Measurements from ENCODE around the gene RAVER1. TPM values are rescaled to one million over a fixed set of nuclear protein-coding genes. Genes with fewer than 3 reads are reported as not detected.

RAVER1 gene
- total and polyA plus RNA-seq, 2 of the 13 experiments (the other 11 are each of a cell fraction or from before 2014, with no cell fraction given) = 3.6 to 7.9 TPM

DNA sequence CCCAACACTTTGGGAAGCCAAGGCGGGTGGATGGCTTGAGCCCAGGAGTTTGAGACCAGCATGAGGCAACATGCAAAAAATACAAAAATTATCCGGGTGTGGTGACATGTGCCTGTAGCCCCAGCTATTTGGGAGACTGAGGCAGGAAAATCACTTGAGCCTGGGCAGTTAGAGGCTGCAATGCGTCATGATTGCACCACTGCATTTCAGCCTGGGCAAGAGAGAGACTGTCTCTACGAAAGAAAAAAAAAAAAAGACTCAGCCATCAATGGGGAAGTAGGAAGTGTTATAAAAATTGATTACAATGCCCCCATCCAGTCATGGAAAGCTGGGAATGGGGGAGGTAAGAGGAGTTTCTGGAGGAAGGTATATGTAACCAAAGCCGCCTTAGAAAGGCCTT is 41.6 kb upstream of the RAVER1 start:
- 96% methylated on average over 5 of the region's 5 CpGs for WGBS (ENCODE audit: low lambda C conversion rate)
- CTCF ChIA-PET (ENCODE audit: low intra/inter-chr PET ratio, low total read pairs) = no interaction called here
- H3K9ac ChIP-seq (ENCODE audit: insufficient read depth, low read depth, low read length) = no peak overlapping the region
- intact Hi-C loops (cut with micrococcal nuclease; ENCODE audit: unreplicated experiment) (no loop called here), in situ Hi-C loops (cut with HindIII; ENCODE audit: extremely low pct_ligation_motif_present, low pct_unique_long_range_greater_than_20kb) (no loop called here)
- H3K36me3 ChIP-seq (replicated peaks in 1 of 2; ENCODE audit: control insufficient read depth in 1 of 2, insufficient read depth in 2 of 2, low read length in 2 of 2) = peaks cover 5 to 9% of the 10 kb centered on the region in 2 experiments; a peak in 4 of 5 replicates
- BruUV-seq (replicated peaks) = no TSS peak
- H3K9me3 ChIP-seq (ENCODE audit: low read length) = no peaks in the 10 kb centered on the region
- peaks cover 5% of the 10 kb centered on the region for H3K79me2 ChIP-seq (ENCODE audit: insufficient read depth, low read length)
- H3K4me1 ChIP-seq (ENCODE audit: insufficient read depth, low read length) = no peaks in the 10 kb centered on the region
- no peaks in the 10 kb centered on the region for H4K20me1 ChIP-seq (ENCODE audit: insufficient read depth, low read length)
- POLR2A ChIA-PET = no interaction called here
- no peaks in the 10 kb centered on the region; a peak in 1 of 5 replicates for H3K27me3 ChIP-seq (ENCODE audit: control insufficient read depth in 1 of 2, insufficient read depth in 2 of 2, low read length in 2 of 2)
- DNase-seq (ENCODE audit: low spot score) = no peak
- TF ChIP-seq HOXA7 (CRISPR knock-in tag; IDR thresholded peaks at IDR 0.05) = no peak
- TF ChIP-seq PHF20 (CRISPR knock-in tag; IDR thresholded peaks at IDR 0.05) = no peak
- TF ChIP-seq BHLHE40 (IDR thresholded peaks at IDR 0.05; ENCODE audit: low read length) = no peak
- no peak for TF ChIP-seq ELF1 (CRISPR knock-in tag; IDR thresholded peaks at IDR 0.05)
- TF ChIP-seq KAT7 (CRISPR knock-in tag; IDR thresholded peaks at IDR 0.05; ENCODE audit: borderline replicate concordance) = no peak
- no peak for TF ChIP-seq SP4 (CRISPR knock-in tag; IDR thresholded peaks at IDR 0.05)
- no peak for TF ChIP-seq ZKSCAN5 (CRISPR knock-in tag; IDR thresholded peaks at IDR 0.05)
- no peak for TF ChIP-seq ZNF160 (CRISPR knock-in tag; IDR thresholded peaks at IDR 0.05)
- TF ChIP-seq GFI1 (CRISPR knock-in tag; IDR thresholded peaks at IDR 0.05; ENCODE audit: borderline replicate concordance) = no peak
- no peak for TF ChIP-seq ZNF598 (CRISPR knock-in tag; IDR thresholded peaks at IDR 0.05; ENCODE audit: borderline replicate concordance)
- TF ChIP-seq, protein P1, sequence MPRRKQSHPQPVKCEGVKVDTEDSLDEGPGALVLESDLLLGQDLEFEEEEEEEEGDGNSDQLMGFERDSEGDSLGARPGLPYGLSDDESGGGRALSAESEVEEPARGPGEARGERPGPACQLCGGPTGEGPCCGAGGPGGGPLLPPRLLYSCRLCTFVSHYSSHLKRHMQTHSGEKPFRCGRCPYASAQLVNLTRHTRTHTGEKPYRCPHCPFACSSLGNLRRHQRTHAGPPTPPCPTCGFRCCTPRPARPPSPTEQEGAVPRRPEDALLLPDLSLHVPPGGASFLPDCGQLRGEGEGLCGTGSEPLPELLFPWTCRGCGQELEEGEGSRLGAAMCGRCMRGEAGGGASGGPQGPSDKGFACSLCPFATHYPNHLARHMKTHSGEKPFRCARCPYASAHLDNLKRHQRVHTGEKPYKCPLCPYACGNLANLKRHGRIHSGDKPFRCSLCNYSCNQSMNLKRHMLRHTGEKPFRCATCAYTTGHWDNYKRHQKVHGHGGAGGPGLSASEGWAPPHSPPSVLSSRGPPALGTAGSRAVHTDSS (CRISPR knock-in tag; conservative IDR thresholded peaks at IDR 0.05) = no peak
- no peak for TF ChIP-seq JDP2 (CRISPR knock-in tag; IDR thresholded peaks at IDR 0.05; ENCODE audit: borderline replicate concordance)
- no peak for TF ChIP-seq AFF4 (CRISPR knock-in tag; IDR thresholded peaks at IDR 0.05)
- TF ChIP-seq, protein P2, sequence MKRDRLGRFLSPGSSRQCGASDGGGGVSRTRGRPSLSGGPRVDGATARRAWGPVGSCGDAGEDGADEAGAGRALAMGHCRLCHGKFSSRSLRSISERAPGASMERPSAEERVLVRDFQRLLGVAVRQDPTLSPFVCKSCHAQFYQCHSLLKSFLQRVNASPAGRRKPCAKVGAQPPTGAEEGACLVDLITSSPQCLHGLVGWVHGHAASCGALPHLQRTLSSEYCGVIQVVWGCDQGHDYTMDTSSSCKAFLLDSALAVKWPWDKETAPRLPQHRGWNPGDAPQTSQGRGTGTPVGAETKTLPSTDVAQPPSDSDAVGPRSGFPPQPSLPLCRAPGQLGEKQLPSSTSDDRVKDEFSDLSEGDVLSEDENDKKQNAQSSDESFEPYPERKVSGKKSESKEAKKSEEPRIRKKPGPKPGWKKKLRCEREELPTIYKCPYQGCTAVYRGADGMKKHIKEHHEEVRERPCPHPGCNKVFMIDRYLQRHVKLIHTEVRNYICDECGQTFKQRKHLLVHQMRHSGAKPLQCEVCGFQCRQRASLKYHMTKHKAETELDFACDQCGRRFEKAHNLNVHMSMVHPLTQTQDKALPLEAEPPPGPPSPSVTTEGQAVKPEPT (CRISPR knock-in tag; IDR thresholded peaks at IDR 0.05; ENCODE audit: low read depth) = no peak
- TF ChIP-seq ZNF44 (CRISPR knock-in tag; IDR thresholded peaks at IDR 0.05) = no peak
- TF ChIP-seq NCOA1 (CRISPR knock-in tag; IDR thresholded peaks at IDR 0.05) = no peak
- FAIRE-seq = no peak
- no peak overlapping the region for H3K4me3 ChIP-seq (replicated peaks in 1 of 3; ENCODE audit: insufficient read depth in 1 of 3, low read depth in 2 of 3, low read length in 3 of 3)
- H2AFZ ChIP-seq (ENCODE audit: low read length) = no peak overlapping the region
- no peak overlapping the region for H3K27ac ChIP-seq (ENCODE audit: extremely low read length, insufficient read depth, low read length)
- H3K4me2 ChIP-seq (ENCODE audit: low read depth, low read length) = no peak overlapping the region
- no peak for ATAC-seq

Data from HepG2 (cell line).